ENCODE data around the gene DNAJC25.
"Not testable (repeated sequence)": the region's sequence is repeated elsewhere in the genome, so short reads cannot be mapped to it uniquely, and the experiment has no call there.

The DNAJC25 gene

DNA sequence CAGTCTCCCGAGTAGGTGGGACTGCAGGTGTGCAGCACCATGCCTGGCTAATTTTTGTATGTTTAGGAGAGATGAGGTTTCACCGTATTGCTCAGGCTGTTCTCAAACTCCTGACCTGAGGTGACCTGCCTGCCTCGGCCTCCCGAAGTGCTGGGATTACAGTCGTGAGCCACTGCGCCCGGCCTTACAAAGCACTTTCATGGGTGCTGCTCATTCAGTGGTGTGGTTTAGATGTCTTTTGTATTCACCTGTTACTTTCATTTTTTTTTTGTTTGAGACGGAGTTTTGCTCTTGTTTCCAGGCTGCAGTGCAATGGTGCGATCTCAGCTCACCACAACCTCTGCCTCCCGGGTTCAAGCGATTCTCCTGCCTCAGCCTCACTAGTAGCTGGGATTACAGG is 37.5 kb downstream of the DNAJC25 start:
- DNase-seq, result not testable (repeated sequence)

DNA sequence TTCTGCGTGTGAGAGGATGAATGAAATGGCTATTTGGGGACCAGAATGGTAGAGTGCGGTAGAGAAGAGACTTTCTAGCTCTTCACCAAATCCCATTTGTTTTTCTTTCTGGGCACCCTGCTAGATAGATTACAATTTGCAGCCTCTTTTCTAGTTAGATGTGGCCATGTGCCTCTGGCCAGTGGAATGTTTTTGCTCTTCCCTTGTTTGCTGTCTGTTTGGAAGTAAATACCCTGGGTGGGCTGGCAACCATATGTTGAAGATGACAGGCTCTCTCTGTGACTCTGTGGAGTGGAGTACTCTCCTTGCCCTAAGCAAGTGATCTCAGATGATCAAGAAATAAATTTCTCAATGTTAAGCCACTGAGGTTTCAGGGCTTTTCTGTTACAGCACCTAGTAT is 43.2 kb downstream of the DNAJC25 start:
- no peak for DNase-seq

- no peak for DNase-seq
Observed at GRCh38 chr9:111676116-111676515, 45.0 kb downstream of the DNAJC25 start.

- no peak for DNase-seq
Observed at GRCh38 chr9:111678293-111678692, 47.2 kb downstream of the DNAJC25 start.

DNA sequence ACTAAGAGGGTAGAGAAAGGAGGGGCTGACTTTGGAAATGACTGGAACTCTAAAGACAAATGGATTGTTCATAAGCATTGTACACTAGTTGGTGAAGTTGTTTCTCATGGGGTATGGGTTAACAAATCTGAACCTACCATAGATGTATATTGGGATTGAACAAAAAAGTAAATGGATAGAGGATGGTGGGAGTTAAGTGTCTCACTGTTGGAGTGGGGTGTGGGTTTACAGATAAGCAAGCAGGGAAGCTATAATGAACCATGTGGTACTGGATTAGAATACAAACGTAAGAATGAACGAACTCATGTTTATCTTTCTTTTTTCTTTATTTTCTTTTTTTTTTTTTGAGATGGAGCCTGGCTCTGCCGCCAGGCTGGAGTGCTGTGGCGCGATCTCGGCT is 48.1 kb downstream of the DNAJC25 start:
- DNase-seq, result no peak

- DNase-seq, result no peak
Observed at GRCh38 chr9:111683392-111683791, 52.3 kb downstream of the DNAJC25 start.

DNA sequence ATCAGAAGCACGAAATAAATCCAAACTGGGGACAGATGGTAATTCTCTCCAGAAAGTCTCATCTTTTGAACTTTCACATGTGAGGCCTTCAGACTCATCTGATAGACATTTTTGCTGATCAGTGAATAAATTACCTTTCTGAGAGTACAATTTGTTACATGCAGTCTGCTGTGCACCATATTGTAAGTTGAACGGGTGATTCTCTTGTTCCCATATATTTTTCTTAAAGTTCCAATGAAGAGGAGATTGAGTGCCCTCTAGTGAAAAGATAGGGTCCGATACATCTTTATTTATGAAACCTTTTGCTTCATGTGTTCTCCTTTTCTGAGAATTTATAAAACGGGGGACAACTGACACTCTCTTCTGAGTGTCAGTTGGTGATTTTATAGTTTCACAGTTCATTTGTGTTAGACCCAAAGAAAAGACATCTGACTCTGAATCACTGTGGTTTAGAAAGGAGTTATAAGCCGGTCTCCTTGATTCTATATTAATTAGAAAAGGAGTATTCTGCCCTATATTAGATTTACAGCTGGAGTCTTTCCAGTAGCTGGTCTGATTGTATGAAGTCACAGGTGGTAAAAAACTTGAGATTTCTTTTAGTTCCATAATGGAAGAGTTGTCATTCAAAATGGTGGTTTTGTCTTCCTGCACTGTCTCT is 60.7 kb downstream of the DNAJC25 start:
- DNase-seq, result peak in 2 of 3 experiments; percentile 46 to 77

- no peak for DNase-seq
Observed at GRCh38 chr9:111696796-111697195, 65.7 kb downstream of the DNAJC25 start.

- no peak for DNase-seq
Observed at GRCh38 chr9:111700776-111701175, 69.6 kb downstream of the DNAJC25 start.
